Mesenchymal stem cell (in vitro differentiated cells and primary cell): Measurements from ENCODE around the gene CEP128.

Experiments used
- DNase-seq: peaks from one replicate; pipeline ENCODE4 v3.0.0-alpha.2; 2013
- H2AFZ ChIP-seq: one replicate; pipeline ENCODE4 v1.6.1; 2013; ENCODE audit warnings: low read depth, mild to moderate bottlenecking, control low read depth, inconsistent platforms, low read length, moderate library complexity
- H2AK5ac ChIP-seq: 2 replicates; pipeline ENCODE4 v1.6.1; 2013; ENCODE audit warnings: low read length, moderate library complexity, mild to moderate bottlenecking, inconsistent platforms; ENCODE audit not compliant: severe bottlenecking
- H2BK120ac ChIP-seq: one replicate; pipeline ENCODE4 v1.6.1; 2013; ENCODE audit warnings: low read depth, mild to moderate bottlenecking, inconsistent platforms, low read length, moderate library complexity
- H2BK12ac ChIP-seq, 2 experiments: one replicate each; pipeline ENCODE4 v1.6.1; 2013; ENCODE audit warnings: inconsistent platforms in 2 of 2, low read length in 2 of 2, mild to moderate bottlenecking in 2 of 2, moderate library complexity in 2 of 2, control low read depth in 1 of 2
- H2BK15ac ChIP-seq: one replicate; pipeline ENCODE4 v1.6.1; 2013; ENCODE audit warnings: mild to moderate bottlenecking, low read depth, inconsistent platforms; ENCODE audit not compliant: poor library complexity, severe bottlenecking
- H2BK5ac ChIP-seq: 2 replicates; pipeline ENCODE4 v1.6.1; 2013; ENCODE audit warnings: low read depth, mild to moderate bottlenecking, low read length, control low read depth, inconsistent platforms; ENCODE audit not compliant: poor library complexity, severe bottlenecking
- H3K14ac ChIP-seq, 2 experiments: one replicate each; pipeline ENCODE4 v1.6.1; 2013; ENCODE audit warnings: inconsistent platforms in 2 of 2, low read length in 2 of 2, control low read depth in 1 of 2, mild to moderate bottlenecking in 1 of 2, moderate library complexity in 1 of 2
- H3K18ac ChIP-seq, 2 experiments: one replicate each; pipeline ENCODE4 v1.6.1; 2013; ENCODE audit warnings: inconsistent platforms in 2 of 2, low read length in 2 of 2, control low read depth in 1 of 2, low read depth in 1 of 2, mild to moderate bottlenecking in 1 of 2
- H3K23ac ChIP-seq, 2 experiments: one replicate each; pipeline ENCODE4 v1.6.1; 2013; ENCODE audit warnings: inconsistent platforms in 2 of 2, low read length in 2 of 2, mild to moderate bottlenecking in 2 of 2, moderate library complexity in 2 of 2, control low read depth in 1 of 2
- H3K27ac ChIP-seq: 2 replicates; pipeline ENCODE4 v1.5.1; 2013; ENCODE audit warnings: mild to moderate bottlenecking, moderate library complexity, low read length, control low read depth, inconsistent platforms; ENCODE audit not compliant: poor library complexity, severe bottlenecking
- H3K27me3 ChIP-seq, 2 experiments: 2 replicates each; pipeline versions ENCODE4 v1.6.1 to v1.7.0; 2013; ENCODE audit warnings: low read length in 2 of 2, mild to moderate bottlenecking in 2 of 2, moderate library complexity in 2 of 2, control low read depth in 1 of 2, inconsistent platforms in 1 of 2; ENCODE audit not compliant: control insufficient read depth in 1 of 2, insufficient read depth in 1 of 2
- H3K36me3 ChIP-seq, 2 experiments: 2 replicates each; pipeline versions ENCODE4 v1.6.1 to v1.7.0; 2013; ENCODE audit warnings: low read length in 2 of 2, control low read depth in 1 of 2, inconsistent platforms in 1 of 2, low read depth in 1 of 2, mild to moderate bottlenecking in 1 of 2; ENCODE audit not compliant: insufficient read depth in 2 of 2, control insufficient read depth in 1 of 2
- H3K4ac ChIP-seq, 2 experiments: one replicate each; pipeline ENCODE4 v1.6.1; 2013; ENCODE audit warnings: inconsistent platforms in 2 of 2, low read length in 2 of 2, mild to moderate bottlenecking in 2 of 2, moderate library complexity in 2 of 2, control low read depth in 1 of 2, low read depth in 1 of 2
- H3K4me1 ChIP-seq: 2 replicates; pipeline ENCODE4 v1.6.1; 2013; ENCODE audit warnings: low read depth, low read length, control low read depth; ENCODE audit not compliant: control insufficient read depth, insufficient read depth
- H3K4me2 ChIP-seq: 2 replicates; pipeline ENCODE4 v1.6.1; 2013; ENCODE audit warnings: low read length, mild to moderate bottlenecking, inconsistent platforms; ENCODE audit not compliant: poor library complexity, severe bottlenecking
- H3K4me3 ChIP-seq, 2 experiments: 2 replicates each; pipeline versions ENCODE4 v1.5.1 to v1.7.0; 2013; ENCODE audit warnings: low read length in 2 of 2, mild to moderate bottlenecking in 2 of 2, control low read depth in 1 of 2, low read depth in 1 of 2; ENCODE audit not compliant: insufficient read depth in 1 of 2
- H3K79me1 ChIP-seq: replicated peaks from 2 replicates; pipeline ENCODE4 v1.6.1; 2013; ENCODE audit warnings: mild to moderate bottlenecking, control low read depth, low read length, inconsistent platforms; ENCODE audit not compliant: poor library complexity, severe bottlenecking
- H3K9ac ChIP-seq: 2 replicates; pipeline ENCODE4 v1.7.0; 2013; ENCODE audit warnings: mild to moderate bottlenecking, low read length, moderate library complexity
- H3K9me3 ChIP-seq: 2 replicates; pipeline ENCODE4 v1.7.0; 2013; ENCODE audit warnings: mild to moderate bottlenecking, low read length; ENCODE audit not compliant: control insufficient read depth
- H4K8ac ChIP-seq: one replicate; pipeline ENCODE4 v1.6.1; 2013; ENCODE audit warnings: inconsistent platforms, mild to moderate bottlenecking, low read length, moderate library complexity
- H4K91ac ChIP-seq: one replicate; pipeline ENCODE4 v1.6.1; 2013; ENCODE audit warnings: mild to moderate bottlenecking, low read length, inconsistent platforms
- WGBS: methylation state at CpG from one replicate; pipeline ENCODE4 v1.1.7; 2013; ENCODE audit warnings: mixed read lengths; 5-methylcytosine and 5-hydroxymethylcytosine counted together

Gene CEP128

GRCh38 chr14:80948291-80948690 lies 6.8 kb upstream of the CEP128 start:
- DNase-seq = no peak
- Histone ChIP-seq H2BK12ac (no peak overlapping the region), H3K9me3 (no peaks in the 10 kb centered on the region), H3K27me3 (peaks cover 5 to 21% of the 10 kb centered on the region in 2 experiments), H4K91ac (no peak overlapping the region), H3K4me2 (no peak overlapping the region), H3K18ac (no peak overlapping the region), H2BK5ac (no peak overlapping the region), H3K79me1 (no peaks in the 10 kb centered on the region), H2AFZ (no peak overlapping the region), H2BK120ac (no peak overlapping the region), H3K23ac (no peak overlapping the region), H3K27ac (no peak overlapping the region), H3K4me1 (no peaks in the 10 kb centered on the region), H2BK15ac (no peak overlapping the region), H4K8ac (no peak overlapping the region), H3K14ac (no peak overlapping the region), H3K4ac (no peak overlapping the region), H3K36me3 (no peaks in the 10 kb centered on the region), H2AK5ac (no peak overlapping the region), H3K4me3 (no peak overlapping the region), H3K9ac (no peak overlapping the region)
- no CpG with 5 or more reads among the region's 1 CpG for WGBS

- no peak overlapping the region for H3K4me2 ChIP-seq
- H2BK15ac ChIP-seq = no peak overlapping the region
- H3K4me1 ChIP-seq = no peaks in the 10 kb centered on the region
- H3K27me3 ChIP-seq = peaks cover 5 to 21% of the 10 kb centered on the region in 2 experiments
- H3K14ac ChIP-seq = no peak overlapping the region
- H2BK12ac ChIP-seq = no peak overlapping the region
- no peak overlapping the region for H3K18ac ChIP-seq
- no peak overlapping the region for H3K9ac ChIP-seq
- no peak for DNase-seq
- H3K36me3 ChIP-seq = no peaks in the 10 kb centered on the region
- WGBS = 67% methylated on average over 3 of the region's 4 CpGs
- no peak overlapping the region for H3K23ac ChIP-seq
- H3K4ac ChIP-seq = no peak overlapping the region
- no peak overlapping the region for H4K8ac ChIP-seq
- no peak overlapping the region for H4K91ac ChIP-seq
- H3K79me1 ChIP-seq = no peaks in the 10 kb centered on the region
- H2AK5ac ChIP-seq = no peak overlapping the region
- H3K4me3 ChIP-seq = no peak overlapping the region
- H2BK120ac ChIP-seq = no peak overlapping the region
- no peak overlapping the region for H2AFZ ChIP-seq
- H3K9me3 ChIP-seq = no peaks in the 10 kb centered on the region
- H3K27ac ChIP-seq = no peak overlapping the region
- H2BK5ac ChIP-seq = no peak overlapping the region
These were observed 5.3 kb upstream of the CEP128 start for GRCh38 chr14:80946797-80947196.

- H2AFZ ChIP-seq = no peak overlapping the region
- no peak overlapping the region for H3K14ac ChIP-seq
- H3K27me3 ChIP-seq = peaks cover 5 to 19% of the 10 kb centered on the region in 2 experiments
- H3K27ac ChIP-seq = no peak overlapping the region
- no peak overlapping the region for H2BK120ac ChIP-seq
- no CpG with 5 or more reads among the region's 1 CpG for WGBS
- no peak overlapping the region for H2BK5ac ChIP-seq
- H4K91ac ChIP-seq = no peak overlapping the region
- no peak overlapping the region for H3K4me2 ChIP-seq
- H2BK15ac ChIP-seq = no peak overlapping the region
- peaks cover 3% of the 10 kb centered on the region for H3K79me1 ChIP-seq
- H3K9me3 ChIP-seq = no peaks in the 10 kb centered on the region
- H3K4me3 ChIP-seq = no peak overlapping the region
- no peak overlapping the region for H3K18ac ChIP-seq
- H4K8ac ChIP-seq = no peak overlapping the region
- H3K4ac ChIP-seq = no peak overlapping the region
- H3K9ac ChIP-seq = no peak overlapping the region
- no peak overlapping the region for H3K23ac ChIP-seq
- no peak overlapping the region for H2BK12ac ChIP-seq
- H3K4me1 ChIP-seq = peaks cover 1% of the 10 kb centered on the region
- DNase-seq = no peak
- no peak overlapping the region for H2AK5ac ChIP-seq
- H3K36me3 ChIP-seq = no peaks in the 10 kb centered on the region
These were observed 4.6 kb upstream of the CEP128 start for GRCh38 chr14:80946187-80946586.

GRCh38 chr14:80944861-80945617 lies 3.5 kb upstream of the CEP128 start:
- Histone ChIP-seq H3K4me2 (no peak overlapping the region), H2BK5ac (no peak overlapping the region), H3K27me3 (peaks cover 5 to 14% of the 10 kb centered on the region in 2 experiments), H3K18ac (no peak overlapping the region), H2AK5ac (no peak overlapping the region), H4K8ac (no peak overlapping the region), H3K36me3 (no peaks in the 10 kb centered on the region), H2BK12ac (no peak overlapping the region), H3K79me1 (peaks cover 6% of the 10 kb centered on the region), H3K27ac (no peak overlapping the region), H2BK120ac (no peak overlapping the region), H3K23ac (no peak overlapping the region), H2AFZ (no peak overlapping the region), H3K9me3 (no peaks in the 10 kb centered on the region), H3K14ac (no peak overlapping the region), H3K4me1 (peaks cover 3% of the 10 kb centered on the region), H2BK15ac (no peak overlapping the region), H3K9ac (no peak overlapping the region), H3K4ac (no peak overlapping the region), H3K4me3 (no peak overlapping the region), H4K91ac (no peak overlapping the region)
- 88% methylated on average over 5 of the region's 5 CpGs for WGBS
- DNase-seq = no peak
